MM.1S (cell line): Measurements from ENCODE around the gene KDM4B.

ENCODE experiments used
- EZH2 ChIP-seq: fragments of 300-600 bp; sonication (generic); optimal IDR thresholded peaks from 2 replicates; pipeline ENCODE3; 2017; ENCODE audit warnings: low read depth, mild to moderate bottlenecking, antibody characterized with exemption, low read length, mixed read lengths
- TF ChIP-seq, protein P1 (sequence below): fragments of 300-600 bp; sonication (generic); IDR thresholded peaks from 2 replicates; pipeline ENCODE4 v1.5.1; 2016; ENCODE audit warnings: antibody characterized with exemption, low read length, mixed read lengths

DNA sequence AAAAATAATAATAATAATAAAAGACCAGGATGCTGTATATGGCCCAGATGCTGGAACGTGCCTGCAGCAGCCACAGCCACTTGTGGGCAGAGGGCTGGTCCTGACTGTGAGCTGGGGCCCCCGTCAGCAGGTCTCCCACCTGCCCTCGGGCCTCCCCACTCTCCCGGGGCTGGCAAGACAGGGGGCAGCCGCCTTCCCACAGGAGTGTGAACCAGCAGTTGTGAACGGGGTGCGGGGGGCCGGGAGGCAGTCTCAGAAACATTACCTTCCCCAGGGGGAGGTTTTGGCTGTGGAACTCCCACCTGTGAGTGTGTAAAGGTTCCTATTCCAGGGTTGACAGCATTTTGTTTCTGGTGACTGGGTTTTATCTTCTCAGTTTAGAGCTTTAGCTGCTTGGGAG lies 151.4 kb downstream of the KDM4B start:
- TF ChIP-seq EZH2, result no peak
- TF ChIP-seq, protein P1, sequence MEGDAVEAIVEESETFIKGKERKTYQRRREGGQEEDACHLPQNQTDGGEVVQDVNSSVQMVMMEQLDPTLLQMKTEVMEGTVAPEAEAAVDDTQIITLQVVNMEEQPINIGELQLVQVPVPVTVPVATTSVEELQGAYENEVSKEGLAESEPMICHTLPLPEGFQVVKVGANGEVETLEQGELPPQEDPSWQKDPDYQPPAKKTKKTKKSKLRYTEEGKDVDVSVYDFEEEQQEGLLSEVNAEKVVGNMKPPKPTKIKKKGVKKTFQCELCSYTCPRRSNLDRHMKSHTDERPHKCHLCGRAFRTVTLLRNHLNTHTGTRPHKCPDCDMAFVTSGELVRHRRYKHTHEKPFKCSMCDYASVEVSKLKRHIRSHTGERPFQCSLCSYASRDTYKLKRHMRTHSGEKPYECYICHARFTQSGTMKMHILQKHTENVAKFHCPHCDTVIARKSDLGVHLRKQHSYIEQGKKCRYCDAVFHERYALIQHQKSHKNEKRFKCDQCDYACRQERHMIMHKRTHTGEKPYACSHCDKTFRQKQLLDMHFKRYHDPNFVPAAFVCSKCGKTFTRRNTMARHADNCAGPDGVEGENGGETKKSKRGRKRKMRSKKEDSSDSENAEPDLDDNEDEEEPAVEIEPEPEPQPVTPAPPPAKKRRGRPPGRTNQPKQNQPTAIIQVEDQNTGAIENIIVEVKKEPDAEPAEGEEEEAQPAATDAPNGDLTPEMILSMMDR, result no peak
